IMR-90 (cell line): ENCODE measurements around the gene PLCZ1. TPM values are rescaled to one million over a fixed set of nuclear protein-coding genes. Genes with fewer than 3 reads are reported as not detected.

Experiments used
- ATAC-seq: fragments of 200-7000 bp; cut with Tn5 transposase; 2 replicates; pipeline ENCODE4 v1.9.1; 2020; ENCODE audit warnings: low read depth, mild to moderate bottlenecking, moderate library complexity
- BruUV-seq: library from RNA; stranded (reverse); fragments of 400-500 nt; replicated peaks from 2 replicates; lab custom pipeline; 2021; lab: Mats Ljungman, UMichigan
- CTCF ChIA-PET: fragments of 300-600 bp; formaldehyde crosslinking; extraction: SDS; loops from one replicate; lab custom pipeline; 2021; ENCODE audit warnings: antibody characterized with exemption; lab: Yijun Ruan, JAX
- POLR2A ChIA-PET: fragments of 300-600 bp; sonication (Branson Sonifier 250); formaldehyde crosslinking; loops from one replicate; lab custom pipeline; 2022; ENCODE audit warnings: antibody characterized with exemption; ENCODE audit not compliant: unreplicated experiment; lab: Charles Lee
- DNase-seq: peaks from one replicate; pipeline ENCODE4 v3.0.0; 2013
- H2AFZ ChIP-seq: replicated peaks from 2 replicates; pipeline ENCODE3; 2013; ENCODE audit warnings: low read length, mild to moderate bottlenecking; ENCODE audit not compliant: poor library complexity
- H2AK5ac ChIP-seq: 2 replicates; pipeline ENCODE4 v1.6.1; 2013; ENCODE audit warnings: low read depth, low read length, inconsistent platforms
- H2AK9ac ChIP-seq: replicated peaks from 2 replicates; pipeline ENCODE3; 2013; ENCODE audit warnings: mild to moderate bottlenecking, low read depth, low read length, moderate library complexity; ENCODE audit not compliant: poor library complexity
- H2BK120ac ChIP-seq: 2 replicates; pipeline ENCODE4 v1.6.1; 2013; ENCODE audit warnings: low read depth, low read length, inconsistent platforms
- H2BK15ac ChIP-seq: 3 replicates; pipeline ENCODE4 v1.6.1; 2013; ENCODE audit warnings: low read depth, low read length, inconsistent platforms
- H2BK20ac ChIP-seq: 2 replicates; pipeline ENCODE4 v1.6.1; 2013; ENCODE audit warnings: low read depth, mild to moderate bottlenecking, inconsistent platforms, low read length, moderate library complexity
- H2BK5ac ChIP-seq: 2 replicates; pipeline ENCODE4 v1.6.1; 2013; ENCODE audit warnings: mild to moderate bottlenecking, low read depth, low read length, inconsistent platforms; ENCODE audit not compliant: poor library complexity, severe bottlenecking
- H3K14ac ChIP-seq: replicated peaks from 2 replicates; pipeline ENCODE4 v1.6.1; 2013; ENCODE audit warnings: low read depth, low read length, inconsistent platforms
- H3K18ac ChIP-seq: 2 replicates; pipeline ENCODE4 v1.6.1; 2013; ENCODE audit warnings: low read depth, low read length, control low read depth
- H3K23ac ChIP-seq: 2 replicates; pipeline ENCODE4 v1.6.1; 2013; ENCODE audit warnings: low read depth, low read length, inconsistent platforms
- H3K27ac ChIP-seq: 2 replicates; pipeline ENCODE4 v1.5.1; 2013; ENCODE audit warnings: mild to moderate bottlenecking, control low read depth, low read length; ENCODE audit not compliant: insufficient read depth
- H3K27me3 ChIP-seq: 2 replicates; pipeline ENCODE4 v1.6.1; 2013; ENCODE audit warnings: low read length; ENCODE audit not compliant: control insufficient read depth, insufficient read depth
- H3K36me3 ChIP-seq: 2 replicates; pipeline ENCODE4 v1.6.1; 2013; ENCODE audit warnings: low read length, mixed read lengths; ENCODE audit not compliant: control insufficient read depth, insufficient read depth
- H3K4ac ChIP-seq: 2 replicates; pipeline ENCODE4 v1.6.1; 2013; ENCODE audit warnings: low read depth, low read length, inconsistent platforms
- H3K4me1 ChIP-seq: 2 replicates; pipeline ENCODE4 v1.6.1; 2013; ENCODE audit warnings: low read length, mixed read lengths; ENCODE audit not compliant: control insufficient read depth, insufficient read depth
- H3K4me2 ChIP-seq: 2 replicates; pipeline ENCODE4 v1.6.1; 2013; ENCODE audit warnings: low read depth, mild to moderate bottlenecking, control low read depth, low read length, moderate library complexity
- H3K4me3 ChIP-seq: 2 replicates; pipeline ENCODE4 v1.5.1; 2013; ENCODE audit warnings: low read depth, mild to moderate bottlenecking, control low read depth, low read length, moderate library complexity; ENCODE audit not compliant: insufficient read depth
- H3K56ac ChIP-seq: 2 replicates; pipeline ENCODE4 v1.6.1; 2013; ENCODE audit warnings: low read length, inconsistent platforms; ENCODE audit not compliant: insufficient read depth; ENCODE audit errors: extremely low read depth
- H3K79me1 ChIP-seq, 2 experiments: 2 replicates each; pipeline ENCODE4 v1.6.1; 2013; ENCODE audit warnings: low read length in 2 of 2, inconsistent platforms in 1 of 2, low read depth in 1 of 2
- H3K9ac ChIP-seq: 2 replicates; pipeline ENCODE4 v1.6.1; 2013; ENCODE audit warnings: low read depth, low read length, control low read depth
- H3K9me1 ChIP-seq: 2 replicates; pipeline ENCODE4 v1.6.1; 2013; ENCODE audit warnings: low read length, inconsistent platforms; ENCODE audit not compliant: insufficient read depth
- H3K9me3 ChIP-seq: 2 replicates; pipeline ENCODE4 v1.6.1; 2013; ENCODE audit warnings: low read length; ENCODE audit not compliant: control insufficient read depth, insufficient read depth
- H4K20me1 ChIP-seq: 2 replicates; pipeline ENCODE4 v1.6.1; 2013; ENCODE audit warnings: low read length, inconsistent platforms; ENCODE audit not compliant: insufficient read depth
- H4K5ac ChIP-seq: 2 replicates; pipeline ENCODE4 v1.6.1; 2013; ENCODE audit warnings: mild to moderate bottlenecking, low read depth, low read length, control low read depth
- H4K8ac ChIP-seq, 2 experiments: 2 replicates each; pipeline ENCODE4 v1.6.1; 2013; ENCODE audit warnings: low read depth in 2 of 2, low read length in 2 of 2, control low read depth in 1 of 2, inconsistent platforms in 1 of 2
- H4K91ac ChIP-seq: 2 replicates; pipeline ENCODE4 v1.6.1; 2013; ENCODE audit warnings: low read depth, low read length, inconsistent platforms; ENCODE audit not compliant: insufficient read depth
- ELK1 ChIP-seq: fragments of 150-350 bp; IDR thresholded peaks from 2 replicates; pipeline ENCODE4 v1.6.1; 2016; ENCODE audit warnings: low read depth, mild to moderate bottlenecking, low read length, moderate library complexity, borderline replicate concordance
- NFE2L2 ChIP-seq: fragments of 150-350 bp; IDR thresholded peaks from 2 replicates; pipeline ENCODE4 v1.6.1; 2016; ENCODE audit warnings: low read depth, mild to moderate bottlenecking, low read length
- RAD21 ChIP-seq: IDR thresholded peaks from 2 replicates; pipeline ENCODE4 v1.6.1; 2012; ENCODE audit warnings: low read length, improper control_type of control experiment
- WGBS, 2 experiments: methylation state at CpG; one replicate each; pipeline versions ENCODE4 v1.1.5 to v1.1.7; 2013; ENCODE audit warnings: missing lambda C conversion rate in 2 of 2; ENCODE audit not compliant: insufficient read length in 1 of 2; ENCODE audit errors: extremely low coverage in 2 of 2; 5-methylcytosine and 5-hydroxymethylcytosine counted together
- dilution Hi-C: fragments of 300-500 bp; cut with HindIII; formaldehyde crosslinking; loops from one replicate; pipeline ENCODE4 v1.14.3; 2018; ENCODE audit warnings: low sequenced_read_pairs; ENCODE audit not compliant: unreplicated experiment
- in situ Hi-C: fragments of 300-500 bp; cut with MboI; formaldehyde crosslinking; loops from 3 replicates; pipeline ENCODE4 v1.14.3; 2019; ENCODE audit warnings: low sequenced_read_pairs, inconsistent platforms, mixed read lengths
- intact Hi-C: fragments of 100-400 bp; cut with micrococcal nuclease; formaldehyde crosslinking; loops from 2 replicates; pipeline ENCODE4 v1.10.0; 2022
- polyA plus RNA-seq, 3 experiments: library from polyadenylated mRNA; depleted of rRNA; stranded (reverse); fragments of >200 nt; gene quantifications; 2 replicates each; pipeline ENCODE4 v1.2.3, GENCODE V29; 2012; ENCODE audit warnings: low replicate concordance in 1 of 3
- total RNA-seq: library from RNA; depleted of rRNA; stranded (reverse); fragments of >200 nt; gene quantifications from 2 replicates; pipeline ENCODE4 v1.2.3, GENCODE V29; 2012

The PLCZ1 gene
- total and polyA plus RNA-seq, 2 of the 4 experiments (the other 2 are of a cell fraction): not detected

GRCh38 chr12:18721452-18721851, 16.4 kb downstream of the PLCZ1 start:
- in situ Hi-C loops: no loop called here
- H3K14ac ChIP-seq: no peak overlapping the region
- no peaks in the 10 kb centered on the region for H4K20me1 ChIP-seq
- peak overlapping the region; percentile 14; the same call in 1 of the 2 replicates for H4K91ac ChIP-seq
- intact Hi-C loops: no loop called here
- no peaks in the 10 kb centered on the region for H3K27me3 ChIP-seq
- BruUV-seq: no TSS peak
- no peak overlapping the region for H4K8ac ChIP-seq
- peaks cover 2% of the 10 kb centered on the region for H3K9me1 ChIP-seq
- CTCF ChIA-PET: interaction anchor here (1.4 kb wide), 1 partner anchor 30 kb away, joined by 3 read pairs; no protein-coding TSS in a partner anchor
- dilution Hi-C loops: no loop called here
- no peaks in the 10 kb centered on the region for H3K36me3 ChIP-seq
- no peak overlapping the region for H3K9ac ChIP-seq
- H3K23ac ChIP-seq: no peak overlapping the region
- no peaks in the 10 kb centered on the region for H3K79me1 ChIP-seq
- H2BK20ac ChIP-seq: peak overlapping the region; percentile 64; the same call in 1 of the 2 replicates
- 100% methylated on average over 1 of the region's 1 CpG; no CpG with 5 or more reads in 1 of the 2 experiments for WGBS, 2 experiments
- H3K27ac ChIP-seq: no peak overlapping the region
- H2AFZ ChIP-seq: no peak overlapping the region
- H3K4me3 ChIP-seq: no peak overlapping the region
- H2BK15ac ChIP-seq: peak overlapping the region; percentile 62; the same call in 1 of the 3 replicates
- TF ChIP-seq ELK1: no peak
- no peak for TF ChIP-seq RAD21
- TF ChIP-seq NFE2L2: no peak
- H3K4me1 ChIP-seq: peaks cover 3% of the 10 kb centered on the region
- no peak overlapping the region for H3K4me2 ChIP-seq
- no peak overlapping the region for H3K18ac ChIP-seq
- no peak overlapping the region for H2AK9ac ChIP-seq
- no peak overlapping the region for H3K56ac ChIP-seq
- POLR2A ChIA-PET: no interaction called here
- no peak overlapping the region for H3K4ac ChIP-seq
- H2AK5ac ChIP-seq: 0 out of 2 replicates have a peak overlapping the region, but pooled peaks have one; percentile 46
- peak overlapping the region; percentile 64; the same call in 1 of the 2 replicates for H2BK120ac ChIP-seq
- H3K9me3 ChIP-seq: no peaks in the 10 kb centered on the region
- ATAC-seq: no peak
- H2BK5ac ChIP-seq: no peak overlapping the region
- no peak for DNase-seq
- H4K5ac ChIP-seq: no peak overlapping the region
